ENCODE results near the gene ODAD2.
"Not testable (repeated sequence)": the region's sequence is repeated elsewhere in the genome, so short reads cannot be mapped to it uniquely, and the experiment has no call there.

The ODAD2 gene

GRCh38 chr10:27998178-27998953, 513 bp downstream of the ODAD2 start:
- Histone ChIP-seq H3K9ac (ENCODE audit: low read depth, low read length) (peak overlapping the region; percentile 86), H3K9me3 (ENCODE audit: control insufficient read depth, insufficient read depth, low read length) (no peaks in the 10 kb centered on the region), H3K4me1 (ENCODE audit: insufficient read depth, low read length) (0 out of 2 replicates have a peak, but pooled peaks cover 5% of the 10 kb centered on the region), H3K36me3 (ENCODE audit: insufficient read depth, low read length) (no peaks in the 10 kb centered on the region)

GRCh38 chr10:27997865-27998177, 1.1 kb downstream of the ODAD2 start:
- no peaks in the 10 kb centered on the region for H3K36me3 ChIP-seq (ENCODE audit: insufficient read depth, low read length)
- 0 out of 2 replicates have a peak, but pooled peaks cover 5% of the 10 kb centered on the region for H3K4me1 ChIP-seq (ENCODE audit: insufficient read depth, low read length)
- H3K9ac ChIP-seq (ENCODE audit: low read depth, low read length): peak overlapping the region; percentile 86
- H3K9me3 ChIP-seq (ENCODE audit: control insufficient read depth, insufficient read depth, low read length): no peaks in the 10 kb centered on the region

GRCh38 chr10:27995311-27995710, 3.6 kb downstream of the ODAD2 start:
- H3K9me3 ChIP-seq (ENCODE audit: control insufficient read depth, insufficient read depth, low read length): no peaks in the 10 kb centered on the region
- H3K9ac ChIP-seq (ENCODE audit: low read depth, low read length): no peak overlapping the region
- no peaks in the 10 kb centered on the region for H3K36me3 ChIP-seq (ENCODE audit: insufficient read depth, low read length)
- H3K4me1 ChIP-seq (ENCODE audit: insufficient read depth, low read length): 0 out of 2 replicates have a peak, but pooled peaks cover 5% of the 10 kb centered on the region

- H3K9me3 ChIP-seq (ENCODE audit: control insufficient read depth, insufficient read depth, low read length); H3K9ac ChIP-seq (ENCODE audit: low read depth, low read length); H3K4me1 ChIP-seq (ENCODE audit: insufficient read depth, low read length); H3K36me3 ChIP-seq (ENCODE audit: insufficient read depth, low read length): not testable (repeated sequence)
Measured at GRCh38 chr10:27989357-27989756, 9.5 kb downstream of the ODAD2 start.

- Histone ChIP-seq H3K4me1 (ENCODE audit: insufficient read depth, low read length) (no peaks in the 10 kb centered on the region), H3K36me3 (ENCODE audit: insufficient read depth, low read length) (no peaks in the 10 kb centered on the region), H3K9ac (ENCODE audit: low read depth, low read length) (no peak overlapping the region), H3K9me3 (ENCODE audit: control insufficient read depth, insufficient read depth, low read length) (no peaks in the 10 kb centered on the region)
Measured at GRCh38 chr10:27986821-27987220, 12.1 kb downstream of the ODAD2 start.

- H3K9ac ChIP-seq (ENCODE audit: low read depth, low read length): no peak overlapping the region
- no peaks in the 10 kb centered on the region for H3K9me3 ChIP-seq (ENCODE audit: control insufficient read depth, insufficient read depth, low read length)
- H3K36me3 ChIP-seq (ENCODE audit: insufficient read depth, low read length): no peaks in the 10 kb centered on the region
- H3K4me1 ChIP-seq (ENCODE audit: insufficient read depth, low read length): no peaks in the 10 kb centered on the region
Measured at GRCh38 chr10:27982875-27983543, 15.9 kb downstream of the ODAD2 start.

- Histone ChIP-seq H3K9ac (ENCODE audit: low read depth, low read length) (no peak overlapping the region), H3K4me1 (ENCODE audit: insufficient read depth, low read length) (no peaks in the 10 kb centered on the region), H3K36me3 (ENCODE audit: insufficient read depth, low read length) (no peaks in the 10 kb centered on the region), H3K9me3 (ENCODE audit: control insufficient read depth, insufficient read depth, low read length) (no peaks in the 10 kb centered on the region)
Measured at GRCh38 chr10:27981744-27982143, 17.1 kb downstream of the ODAD2 start.

- not testable (repeated sequence) for H3K9me3 ChIP-seq (ENCODE audit: control insufficient read depth, insufficient read depth, low read length); H3K9ac ChIP-seq (ENCODE audit: low read depth, low read length); H3K36me3 ChIP-seq (ENCODE audit: insufficient read depth, low read length); H3K4me1 ChIP-seq (ENCODE audit: insufficient read depth, low read length)
Measured at GRCh38 chr10:27970795-27971194, 28.1 kb downstream of the ODAD2 start.

- H3K4me1 ChIP-seq (ENCODE audit: insufficient read depth, low read length); H3K36me3 ChIP-seq (ENCODE audit: insufficient read depth, low read length): not testable (repeated sequence)
Measured at GRCh38 chr10:27969931-27970330, 28.9 kb downstream of the ODAD2 start.

GRCh38 chr10:27959093-27959715, 39.7 kb downstream of the ODAD2 start:
- Histone ChIP-seq H3K9ac (ENCODE audit: low read depth, low read length) (no peak overlapping the region), H3K9me3 (ENCODE audit: control insufficient read depth, insufficient read depth, low read length) (no peaks in the 10 kb centered on the region)

More at GRCh38 chr10:27969931-27970330, 28.9 kb downstream of the ODAD2 start:
- H3K9me3 ChIP-seq (ENCODE audit: control insufficient read depth, insufficient read depth, low read length); H3K9ac ChIP-seq (ENCODE audit: low read depth, low read length): not testable (repeated sequence)

GRCh38 chr10:27958383-27958782, 40.5 kb downstream of the ODAD2 start:
- H3K9ac ChIP-seq (ENCODE audit: low read depth, low read length); H3K36me3 ChIP-seq (ENCODE audit: insufficient read depth, low read length); H3K4me1 ChIP-seq (ENCODE audit: insufficient read depth, low read length); H3K9me3 ChIP-seq (ENCODE audit: control insufficient read depth, insufficient read depth, low read length): not testable (repeated sequence)

More at GRCh38 chr10:27959093-27959715, 39.7 kb downstream of the ODAD2 start:
- Histone ChIP-seq H3K4me1 (ENCODE audit: insufficient read depth, low read length) (no peaks in the 10 kb centered on the region), H3K36me3 (ENCODE audit: insufficient read depth, low read length) (no peaks in the 10 kb centered on the region)

GRCh38 chr10:27950242-27950564, 48.7 kb downstream of the ODAD2 start:
- Histone ChIP-seq H3K9ac (ENCODE audit: low read depth, low read length) (no peak overlapping the region), H3K9me3 (ENCODE audit: control insufficient read depth, insufficient read depth, low read length) (no peaks in the 10 kb centered on the region), H3K36me3 (ENCODE audit: insufficient read depth, low read length) (no peaks in the 10 kb centered on the region), H3K4me1 (ENCODE audit: insufficient read depth, low read length) (0 out of 2 replicates have a peak, but pooled peaks cover 4% of the 10 kb centered on the region)

- Histone ChIP-seq H3K36me3 (ENCODE audit: insufficient read depth, low read length) (no peaks in the 10 kb centered on the region), H3K9me3 (ENCODE audit: control insufficient read depth, insufficient read depth, low read length) (no peaks in the 10 kb centered on the region), H3K9ac (ENCODE audit: low read depth, low read length) (no peak overlapping the region), H3K4me1 (ENCODE audit: insufficient read depth, low read length) (0 out of 2 replicates have a peak, but pooled peaks cover 4% of the 10 kb centered on the region)
Measured at GRCh38 chr10:27949528-27950241, 49.2 kb downstream of the ODAD2 start.

GRCh38 chr10:27948186-27948585, 50.7 kb downstream of the ODAD2 start:
- Histone ChIP-seq H3K9ac (ENCODE audit: low read depth, low read length) (no peak overlapping the region), H3K9me3 (ENCODE audit: control insufficient read depth, insufficient read depth, low read length) (no peaks in the 10 kb centered on the region), H3K4me1 (ENCODE audit: insufficient read depth, low read length) (0 out of 2 replicates have a peak, but pooled peaks cover 4% of the 10 kb centered on the region)

More at GRCh38 chr10:27948186-27948585, 50.7 kb downstream of the ODAD2 start:
- H3K36me3 ChIP-seq (ENCODE audit: insufficient read depth, low read length): no peaks in the 10 kb centered on the region

Measured in ES-I3 (cell line).